OCI-LY3 (cell line): Measurements from ENCODE around the gene PHACTR3.

Source experiments
- H2AFZ ChIP-seq: fragments of 200-600, 300-600 bp; shearing (Covaris generic); 2 replicates; pipeline ENCODE4 v1.6.0; 2014; ENCODE audit warnings: antibody characterized with exemption, low read depth, low read length
- H3K27ac ChIP-seq: fragments of 200-600, 300-600 bp; sonication (generic); 2 replicates; pipeline ENCODE4 v1.5.1; 2014; ENCODE audit warnings: mild to moderate bottlenecking, low read length, moderate library complexity, mixed read lengths
- H3K27me3 ChIP-seq: fragments of 200-600, 300-600 bp; sonication (generic); 2 replicates; pipeline ENCODE4 v1.6.1; 2014; ENCODE audit warnings: low read depth, low read length, mixed read lengths
- H3K36me3 ChIP-seq: fragments of 200-600, 300-600 bp; sonication (generic); replicated peaks from 2 replicates; pipeline ENCODE3; 2014; ENCODE audit warnings: low read depth, low read length, mixed read lengths
- H3K4me1 ChIP-seq: fragments of 300-600, 200-600 bp; sonication (generic); 2 replicates; pipeline ENCODE4 v1.6.1; 2014; ENCODE audit warnings: low read length, mixed read lengths
- H3K4me2 ChIP-seq: fragments of 200-600, 300-600 bp; sonication (generic); 2 replicates; pipeline ENCODE4 v1.6.1; 2014; ENCODE audit warnings: low read length, mixed read lengths
- H3K4me3 ChIP-seq: fragments of 300-600, 200-600 bp; sonication (generic); 2 replicates; pipeline ENCODE4 v1.5.1; 2014; ENCODE audit warnings: antibody characterized with exemption, mild to moderate bottlenecking, low read length, moderate library complexity
- H3K79me2 ChIP-seq: fragments of 300-600, 200-600 bp; shearing (Covaris generic); 2 replicates; pipeline ENCODE4 v1.6.1; 2014; ENCODE audit warnings: mild to moderate bottlenecking, low read length, mixed read lengths
- H3K9ac ChIP-seq: fragments of 300-600, 200-600 bp; shearing (Covaris generic); 2 replicates; pipeline ENCODE4 v1.6.0; 2014; ENCODE audit warnings: mild to moderate bottlenecking, low read length, moderate library complexity
- H3K9me3 ChIP-seq: fragments of 200-600, 300-600 bp; shearing (Covaris generic); 2 replicates; pipeline ENCODE4 v1.6.1; 2014; ENCODE audit warnings: low read length, mixed read lengths; ENCODE audit not compliant: insufficient read depth
- H4K20me1 ChIP-seq: fragments of 200-600, 300-600 bp; sonication (generic); 2 replicates; pipeline ENCODE4 v1.6.1; 2016; ENCODE audit warnings: low read length, mixed read lengths; ENCODE audit not compliant: insufficient read depth
- CTCF ChIP-seq: fragments of 200-600, 300-600 bp; sonication (generic); IDR thresholded peaks from 2 replicates; pipeline ENCODE4 v1.5.1; 2014; ENCODE audit warnings: antibody characterized with exemption, low read length, low read depth
- EZH2phosphoT487 ChIP-seq: fragments of 200-600 bp; shearing (Covaris generic); IDR thresholded peaks from 2 replicates; pipeline ENCODE4 v1.6.1; 2018; ENCODE audit warnings: antibody characterized with exemption, mixed run types, low read depth

PHACTR3 gene

GRCh38 chr20:59602546-59603080 lies 1.7 kb upstream of the PHACTR3 start:
- TF ChIP-seq CTCF (no peak), EZH2phosphoT487 (no peak)
- Histone ChIP-seq H4K20me1 (no peaks in the 10 kb centered on the region), H3K79me2 (no peaks in the 10 kb centered on the region), H3K4me2 (no peak overlapping the region), H2AFZ (no peak overlapping the region), H3K9me3 (no peaks in the 10 kb centered on the region), H3K27me3 (peaks cover 46% of the 10 kb centered on the region), H3K27ac (no peak overlapping the region), H3K4me3 (no peak overlapping the region), H3K4me1 (no peaks in the 10 kb centered on the region), H3K9ac (no peak overlapping the region), H3K36me3 (no peaks in the 10 kb centered on the region)

GRCh38 chr20:59603176-59603575 lies 1.2 kb upstream of the PHACTR3 start:
- Histone ChIP-seq H3K4me2 (no peak overlapping the region), H3K36me3 (no peaks in the 10 kb centered on the region), H3K9ac (no peak overlapping the region), H4K20me1 (no peaks in the 10 kb centered on the region), H3K27me3 (peaks cover 49% of the 10 kb centered on the region), H3K9me3 (no peaks in the 10 kb centered on the region), H2AFZ (no peak overlapping the region), H3K4me3 (no peak overlapping the region), H3K4me1 (no peaks in the 10 kb centered on the region), H3K79me2 (no peaks in the 10 kb centered on the region), H3K27ac (no peak overlapping the region)
- no peak for TF ChIP-seq EZH2phosphoT487
- no peak for TF ChIP-seq CTCF

- H3K9ac ChIP-seq: no peak overlapping the region
- TF ChIP-seq EZH2phosphoT487: no peak
- TF ChIP-seq CTCF: no peak
- H4K20me1 ChIP-seq: no peaks in the 10 kb centered on the region
- no peak overlapping the region for H3K4me2 ChIP-seq
- no peak overlapping the region for H2AFZ ChIP-seq
- H3K79me2 ChIP-seq: no peaks in the 10 kb centered on the region
- H3K4me1 ChIP-seq: no peaks in the 10 kb centered on the region
- no peak overlapping the region for H3K4me3 ChIP-seq
- no peak overlapping the region for H3K27ac ChIP-seq
- no peaks in the 10 kb centered on the region for H3K9me3 ChIP-seq
- H3K36me3 ChIP-seq: no peaks in the 10 kb centered on the region
- H3K27me3 ChIP-seq: peaks cover 44% of the 10 kb centered on the region
Measured at GRCh38 chr20:59604741-59605600, 631 bp downstream of the PHACTR3 start.

DNA sequence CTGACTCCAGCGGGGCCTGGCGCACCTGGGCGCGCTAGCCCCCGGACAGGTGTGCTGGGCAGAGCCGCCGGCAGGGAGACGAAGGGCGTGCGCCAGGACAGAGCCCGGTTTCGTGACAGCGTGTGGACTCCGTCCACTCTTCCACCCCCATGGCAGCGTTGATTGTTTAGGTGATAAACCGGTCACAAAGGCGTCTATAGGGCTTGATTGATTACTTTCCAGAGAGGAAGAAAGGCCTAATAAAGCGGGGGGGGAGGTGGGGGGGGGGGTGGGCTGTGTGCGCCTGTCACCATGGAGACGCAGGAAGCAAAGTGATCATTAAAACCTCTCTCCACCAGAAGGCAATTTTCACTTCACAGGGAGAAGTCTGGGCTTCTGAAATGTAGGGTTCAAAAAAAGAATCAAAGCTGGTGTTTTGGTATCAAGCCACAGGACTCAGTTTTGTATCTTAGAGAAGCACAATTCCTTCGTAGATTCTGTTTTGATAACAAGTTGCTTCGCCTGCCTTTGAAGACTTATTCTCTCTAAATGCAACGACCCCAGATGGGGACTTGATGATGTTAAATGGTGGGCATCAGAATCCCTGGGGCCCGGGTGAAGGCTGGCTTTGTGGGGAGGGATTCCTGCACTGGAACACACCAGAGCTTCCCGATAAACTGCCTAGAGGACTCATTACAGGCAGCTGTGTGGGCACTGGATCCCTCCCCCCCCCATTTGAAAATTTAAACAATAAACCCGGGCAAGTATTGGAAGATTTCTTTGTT lies 1.4 kb downstream of the PHACTR3 start:
- Histone ChIP-seq H3K4me2 (no peak overlapping the region), H3K4me3 (no peak overlapping the region)
- no peak for TF ChIP-seq EZH2phosphoT487
- TF ChIP-seq CTCF: no peak

More for the DNA sequence above, 1.4 kb downstream of the PHACTR3 start:
- Histone ChIP-seq H3K27ac (no peak overlapping the region), H3K4me1 (no peaks in the 10 kb centered on the region), H3K36me3 (no peaks in the 10 kb centered on the region), H4K20me1 (no peaks in the 10 kb centered on the region), H2AFZ (no peak overlapping the region), H3K27me3 (peaks cover 36% of the 10 kb centered on the region), H3K79me2 (no peaks in the 10 kb centered on the region), H3K9me3 (no peaks in the 10 kb centered on the region), H3K9ac (no peak overlapping the region)
